SK-N-DZ (cell line): Measurements from ENCODE around the gene CPA1.

Experiments
- DNase-seq: peaks from one replicate; pipeline ENCODE4 v3.0.0-alpha.2; 2015; ENCODE audit warnings: low spot score

Gene CPA1

GRCh38 chr7:130425796-130426195, 45.5 kb downstream of the CPA1 start:
- no peak for DNase-seq

DNA sequence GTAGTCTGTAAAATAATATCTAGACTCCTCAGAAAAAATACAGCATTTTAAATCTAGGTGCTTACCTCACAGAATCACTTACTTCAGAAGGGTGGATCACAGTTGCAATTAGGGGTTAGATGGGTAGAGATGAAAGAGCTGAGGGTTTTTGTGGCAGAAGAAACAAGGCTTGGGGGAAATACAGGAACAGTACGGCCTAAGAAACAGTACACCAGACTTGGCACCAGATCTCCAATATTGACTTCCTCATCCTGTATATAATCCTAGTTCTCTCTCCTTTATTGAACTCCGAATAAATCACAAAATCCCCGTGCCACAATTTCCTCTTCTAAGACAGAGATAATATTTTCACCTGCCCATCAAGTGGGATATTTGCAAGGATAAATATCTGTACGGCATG, 46.3 kb downstream of the CPA1 start:
- DNase-seq, result no peak

- DNase-seq, result no peak
Measured at GRCh38 chr7:130429019-130429418, 48.7 kb downstream of the CPA1 start.

- DNase-seq, result no peak
Measured at GRCh38 chr7:130430115-130430514, 49.8 kb downstream of the CPA1 start.

- no peak for DNase-seq
Measured at GRCh38 chr7:130430841-130431666, 50.8 kb downstream of the CPA1 start.

GRCh38 chr7:130432886-130433285, 52.6 kb downstream of the CPA1 start:
- no peak for DNase-seq

DNA sequence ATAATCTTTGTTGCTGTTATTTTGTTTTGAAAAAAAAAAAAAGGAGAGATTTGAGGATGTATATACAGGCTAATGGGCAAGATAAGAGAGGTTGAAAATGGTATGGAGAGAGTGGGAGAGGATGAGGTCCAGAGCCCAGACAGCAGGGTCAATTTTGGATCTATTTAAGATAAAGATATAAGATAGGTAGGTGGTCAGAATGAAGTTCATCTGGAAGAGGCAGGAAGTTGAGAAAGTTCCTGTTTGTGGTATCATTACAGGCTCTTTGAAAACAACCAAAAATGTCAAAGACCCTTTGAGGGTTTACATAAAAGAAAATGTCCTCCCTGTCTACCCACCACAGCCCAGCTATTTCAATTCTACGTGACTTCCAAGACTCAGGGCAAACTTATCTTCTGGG, 53.0 kb downstream of the CPA1 start:
- no peak for DNase-seq

DNA sequence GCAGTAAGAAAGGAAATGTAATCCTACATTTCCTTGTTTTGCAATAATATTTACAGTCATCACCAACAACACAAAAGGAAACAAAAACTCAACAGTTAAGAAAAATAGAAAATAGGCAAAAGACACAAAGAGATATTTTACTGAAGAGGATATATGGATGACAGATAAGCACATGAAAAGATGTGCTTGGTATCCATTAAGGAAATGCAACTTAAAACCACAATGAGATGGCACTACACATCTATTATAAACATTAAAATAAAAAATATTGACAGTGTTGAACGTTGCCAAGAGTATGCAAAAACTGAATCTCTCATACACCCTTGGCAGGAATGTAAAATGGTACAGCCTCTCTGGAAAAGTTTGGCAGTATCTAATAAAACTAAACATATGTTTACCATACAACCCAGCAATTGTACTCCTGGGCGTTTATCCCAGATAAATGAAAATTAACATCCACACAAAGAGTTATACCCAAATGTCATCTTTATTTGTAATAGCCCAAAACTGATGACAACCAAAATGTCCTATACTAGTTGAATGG, 55.1 kb downstream of the CPA1 start:
- DNase-seq, result no peak

DNA sequence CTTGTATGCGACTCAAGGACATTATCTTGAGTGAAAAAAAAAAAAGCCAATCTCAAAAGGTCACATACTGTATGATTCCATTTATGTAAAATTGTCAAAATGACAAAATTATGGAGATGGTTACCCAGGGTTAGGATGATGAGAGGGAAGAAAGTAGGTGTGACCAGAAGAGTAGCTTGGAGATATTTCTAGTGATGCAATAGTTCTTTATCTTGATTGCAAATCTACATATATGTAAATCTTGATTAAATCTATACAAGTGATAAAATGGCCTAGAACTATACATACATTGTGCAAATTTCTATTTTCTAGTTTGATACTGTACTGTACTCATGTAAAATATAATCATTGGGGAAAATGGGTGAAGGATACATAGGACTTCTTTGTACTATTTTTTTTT, 56.0 kb downstream of the CPA1 start:
- DNase-seq, result no peak
